ENCODE results near the gene FAM221A.
"Not testable (repeated sequence)": the region's sequence is repeated elsewhere in the genome, so short reads cannot be mapped to it uniquely, and the experiment has no call there.

Gene FAM221A

GRCh38 chr7:23679898-23680413 is at the start of gene FAM221A:
Gene FAM221A (plus strand): TSS chr7:23680199. CDS start chr7:23680219, 20 bp downstream.
- DNase-seq, result peak; percentile 65

GRCh38 chr7:23633417-23633816 is 46.6 kb upstream of the FAM221A start:
- no peak for DNase-seq

DNA sequence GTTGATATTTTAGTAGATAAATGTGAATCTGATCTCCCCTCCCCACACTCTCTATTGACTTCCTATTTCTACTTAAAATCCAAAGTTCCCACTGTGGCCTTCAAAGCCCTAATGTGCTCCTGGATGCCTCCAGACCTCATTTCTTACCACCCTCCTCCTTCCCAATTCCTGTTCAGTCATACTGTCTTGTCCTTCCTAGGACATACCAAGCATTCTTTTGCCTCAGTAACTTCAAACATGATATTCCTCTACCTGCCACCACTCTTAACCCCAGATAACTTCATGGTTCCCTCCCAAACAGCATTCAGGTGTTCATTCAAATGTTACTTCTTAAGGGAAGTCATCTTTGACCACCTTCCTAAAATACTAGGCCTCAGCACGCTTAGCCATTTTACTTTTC is 34.2 kb upstream of the FAM221A start:
- no peak for DNase-seq

- DNase-seq, result no peak
Observed at GRCh38 chr7:23653942-23654341, 26.1 kb upstream of the FAM221A start.

GRCh38 chr7:23654508-23654907 is 25.5 kb upstream of the FAM221A start:
- DNase-seq, result no peak

- no peak for DNase-seq
Observed at GRCh38 chr7:23655433-23655832, 24.6 kb upstream of the FAM221A start.

DNA sequence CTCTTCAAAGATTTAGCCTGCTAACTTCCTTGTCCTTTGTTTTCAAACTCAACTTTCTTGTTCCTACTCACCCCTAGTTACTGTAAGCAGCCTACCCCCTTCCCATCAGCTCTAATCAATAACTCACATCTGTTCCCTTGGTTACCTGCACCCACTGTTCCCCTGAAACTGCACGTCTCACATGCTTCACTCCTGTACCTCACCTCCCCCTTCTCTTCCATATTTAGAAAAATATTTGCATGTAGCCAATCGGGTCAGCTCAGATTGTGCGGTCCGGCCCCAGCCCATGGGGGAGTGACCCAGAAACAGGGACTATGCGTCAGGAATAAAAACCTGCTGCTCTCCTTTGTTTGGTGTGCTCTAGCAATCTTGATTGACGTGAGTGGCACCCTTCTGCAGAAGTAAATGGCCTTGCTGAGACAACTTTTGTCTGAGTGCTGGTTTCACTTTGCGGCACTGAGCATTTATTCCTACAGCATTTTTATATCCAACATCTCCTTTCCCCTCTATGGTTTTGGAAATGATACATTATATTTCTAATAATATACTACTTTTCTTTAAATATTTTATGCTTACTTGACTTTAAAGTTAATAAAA is 21.1 kb upstream of the FAM221A start:
- DNase-seq, result no peak

DNA sequence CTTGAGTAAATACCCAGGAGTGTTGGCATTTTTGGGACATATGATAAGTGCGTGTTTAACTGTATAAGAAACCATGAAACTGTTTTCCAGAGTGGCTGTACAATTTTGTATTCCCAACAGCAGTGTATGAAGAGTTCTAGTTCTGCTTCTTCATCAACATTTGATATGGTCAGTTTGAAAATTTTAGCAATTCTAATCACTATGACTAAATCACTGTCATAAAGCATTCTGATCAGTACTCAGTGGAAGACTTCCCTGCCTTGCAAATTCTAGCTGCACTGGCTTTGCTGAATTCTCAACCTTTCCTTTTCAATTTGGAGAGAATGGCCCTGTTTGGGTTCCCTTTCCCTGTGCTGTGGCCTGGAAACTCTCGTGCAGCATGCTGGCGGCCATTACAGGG is 18.6 kb upstream of the FAM221A start:
- no peak for DNase-seq

DNA sequence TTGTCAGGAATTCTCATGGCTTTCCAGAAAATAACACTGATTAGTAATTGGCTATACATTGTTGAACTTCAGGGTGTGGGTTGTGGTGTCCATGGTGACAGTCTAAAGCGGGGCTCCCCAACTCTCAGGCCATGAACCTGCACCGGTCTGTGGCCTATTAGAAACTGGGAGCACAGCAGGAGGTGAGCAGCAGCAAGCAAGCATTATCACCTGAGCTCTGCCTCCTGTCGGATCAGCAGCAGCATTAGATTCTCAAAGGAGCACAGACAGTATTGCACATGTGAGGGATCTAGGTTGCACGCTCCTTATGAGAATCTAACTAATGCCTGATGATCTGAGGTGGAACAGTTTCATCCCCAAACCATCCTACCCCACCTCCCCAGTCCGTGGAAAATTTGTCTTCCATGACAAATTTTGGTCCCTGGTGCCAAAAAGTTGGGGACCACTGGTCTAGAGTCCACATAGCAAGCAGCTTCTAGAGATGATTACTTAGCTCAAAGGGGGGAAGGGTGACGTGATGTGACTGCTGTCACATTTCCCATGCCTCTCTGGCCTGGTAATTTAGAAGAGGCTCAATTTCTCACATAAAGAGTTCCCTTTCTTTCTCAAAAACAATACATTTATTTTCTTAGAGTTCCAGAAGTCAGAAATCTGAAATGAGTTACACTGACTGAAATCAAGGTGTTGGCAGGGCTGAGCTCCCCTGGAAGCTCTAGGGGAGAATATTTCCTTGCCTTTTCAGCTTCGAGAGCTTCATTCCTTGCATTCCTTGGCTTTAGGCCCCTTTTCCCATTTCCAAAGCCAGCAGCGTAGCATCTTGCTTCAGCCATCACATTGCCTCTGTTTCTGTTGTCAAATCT is 17.6 kb upstream of the FAM221A start:
- DNase-seq, result no peak

- no peak for DNase-seq
Observed at GRCh38 chr7:23662984-23663313, 17.1 kb upstream of the FAM221A start.

DNA sequence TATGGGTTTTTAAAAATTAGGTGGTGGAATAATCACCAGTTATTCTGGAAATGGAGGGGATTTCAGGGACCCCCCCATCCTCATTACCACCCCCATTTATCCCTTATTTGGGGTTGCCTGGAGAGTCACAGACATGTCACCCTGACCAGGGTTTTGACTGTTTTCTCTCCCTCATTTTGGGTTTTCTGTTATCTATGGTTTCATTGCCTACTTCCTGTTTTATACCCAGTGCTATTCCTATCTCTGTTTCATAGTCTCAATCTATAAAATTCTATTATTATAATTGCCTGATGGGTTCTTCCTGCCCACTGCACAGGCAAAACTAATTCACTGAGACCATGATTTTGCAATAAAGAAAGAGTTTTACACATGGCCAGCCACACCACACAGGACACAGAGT is 15.9 kb upstream of the FAM221A start:
- no peak for DNase-seq

DNA sequence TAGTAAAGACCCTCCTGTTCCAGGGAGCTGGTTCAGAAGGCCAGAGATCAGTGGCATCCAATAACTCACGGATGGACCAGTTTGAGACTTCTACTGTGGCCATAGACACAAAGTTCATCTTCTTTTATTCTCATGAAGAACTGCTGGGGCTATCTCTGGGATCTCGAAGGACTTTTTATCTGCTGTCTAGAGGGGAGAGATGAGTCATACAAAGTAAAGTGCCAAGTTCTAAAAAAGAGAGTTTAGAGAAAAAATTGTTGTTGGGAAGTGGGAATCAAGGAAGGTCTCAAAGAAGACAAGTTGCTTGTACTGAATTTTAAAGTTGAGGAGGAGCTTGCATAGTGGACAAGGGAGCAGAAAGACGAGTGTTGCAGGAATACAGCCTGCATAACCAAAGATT is 8.0 kb upstream of the FAM221A start:
- DNase-seq, result no peak

DNA sequence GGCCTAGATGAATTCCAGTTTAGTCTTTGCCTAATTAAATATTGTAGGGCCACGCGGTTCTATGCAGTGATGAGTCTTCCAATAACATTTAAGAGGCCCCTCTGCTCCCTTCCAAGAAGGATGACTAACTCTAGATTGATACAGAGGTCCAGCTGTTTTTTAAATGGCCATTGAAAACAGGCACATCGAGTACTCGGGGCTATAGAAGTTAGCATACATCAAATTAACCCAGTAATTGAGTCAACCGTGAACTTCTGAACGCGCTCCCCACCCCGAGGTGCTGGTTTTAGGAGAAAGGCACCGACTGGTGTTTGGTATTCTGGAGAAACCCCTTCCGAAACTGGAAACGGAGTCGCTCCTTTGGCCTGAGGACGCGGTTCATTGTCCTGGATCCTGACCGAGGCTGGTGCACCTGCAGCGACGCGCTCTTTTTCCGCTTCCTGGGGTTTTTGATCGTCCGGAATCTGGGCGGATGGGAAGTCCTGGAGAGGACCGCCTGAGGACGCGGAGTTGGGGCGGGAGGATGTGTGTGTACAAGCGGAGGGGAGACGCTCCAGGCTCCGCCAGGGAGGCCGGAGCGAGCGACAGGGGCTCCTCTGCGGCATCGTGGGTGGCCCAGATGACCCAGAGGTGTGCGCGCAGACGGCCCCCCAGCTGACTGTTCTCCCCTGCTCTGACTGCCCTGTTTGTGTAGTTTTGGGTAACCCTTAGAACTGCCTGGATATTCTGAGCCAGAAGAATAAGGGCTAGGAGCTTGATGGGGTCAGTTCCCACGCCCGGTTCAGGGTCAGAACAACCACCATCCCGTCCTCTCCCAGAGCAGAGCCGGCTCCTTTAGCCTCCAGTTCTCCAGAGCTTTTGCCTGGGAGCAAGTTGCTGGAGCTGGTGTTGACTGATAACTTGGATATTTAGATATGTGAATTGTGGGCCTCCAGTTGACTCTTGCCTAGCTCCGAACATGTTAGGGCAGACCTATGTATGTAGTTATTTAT is 711 bp downstream of the FAM221A start:
- DNase-seq, result peak; percentile 10

DNA sequence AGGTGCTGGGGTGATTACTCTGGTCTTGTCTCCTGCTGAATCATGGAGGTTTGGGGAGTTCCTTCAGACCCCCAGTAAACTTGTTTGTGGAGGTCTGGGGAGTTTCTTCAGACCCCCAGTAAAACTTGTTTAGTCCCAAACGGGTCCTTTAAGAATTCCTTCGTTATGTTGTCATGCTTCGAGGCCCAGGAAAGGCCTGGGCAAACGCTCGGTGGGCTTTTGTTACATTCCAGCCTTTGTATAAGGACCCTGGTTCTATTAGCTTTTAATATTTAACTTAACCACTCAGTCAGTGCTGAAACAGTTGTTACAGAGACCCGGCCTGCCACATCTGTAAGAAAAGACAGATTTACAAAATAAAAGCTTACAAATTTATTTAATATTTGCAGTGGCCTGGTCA is 4.0 kb downstream of the FAM221A start:
- DNase-seq, result not testable (repeated sequence)

- DNase-seq, result no peak
Observed at GRCh38 chr7:23685731-23686130, 5.7 kb downstream of the FAM221A start.

DNA sequence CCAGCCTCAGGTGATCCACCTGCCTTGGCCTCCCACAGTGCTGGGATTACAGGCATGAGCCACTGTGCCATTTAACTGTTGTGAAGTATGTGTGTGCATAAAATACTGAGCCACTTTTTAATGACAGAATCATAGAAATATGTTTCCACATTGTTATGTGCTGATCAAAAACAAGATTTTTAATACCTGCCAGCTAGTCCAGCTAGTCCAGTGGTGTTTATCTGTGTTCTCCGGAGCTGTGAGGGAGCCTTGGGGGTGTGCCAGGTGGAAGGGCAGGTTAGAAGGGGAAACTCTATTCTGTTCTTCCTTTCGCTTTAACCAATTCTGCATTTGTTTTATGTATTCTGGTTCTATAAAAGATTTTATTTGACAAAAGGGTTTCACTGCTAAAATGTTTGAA is 7.0 kb downstream of the FAM221A start:
- no peak for DNase-seq

- no peak for DNase-seq
Observed at GRCh38 chr7:23689165-23689564, 9.2 kb downstream of the FAM221A start.

DNA sequence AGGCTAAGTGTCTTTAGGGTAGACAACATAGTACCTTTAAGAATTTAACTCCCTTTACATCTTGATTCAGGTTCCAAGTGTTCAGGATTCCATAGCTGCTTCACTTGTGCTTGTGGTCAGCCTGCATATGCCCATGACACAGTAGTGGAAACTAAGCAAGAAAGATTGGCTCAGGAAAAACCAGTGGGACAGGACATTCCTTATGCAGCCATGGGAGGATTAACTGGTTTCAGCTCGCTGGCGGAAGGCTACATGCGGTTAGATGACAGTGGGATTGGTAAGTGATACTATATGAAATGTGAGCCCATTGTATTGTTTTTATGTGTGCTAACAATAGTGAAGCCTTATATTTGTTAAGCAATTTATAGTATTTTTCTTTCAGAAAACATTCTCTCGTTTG is 11.3 kb downstream of the FAM221A start:
- no peak for DNase-seq

DNA sequence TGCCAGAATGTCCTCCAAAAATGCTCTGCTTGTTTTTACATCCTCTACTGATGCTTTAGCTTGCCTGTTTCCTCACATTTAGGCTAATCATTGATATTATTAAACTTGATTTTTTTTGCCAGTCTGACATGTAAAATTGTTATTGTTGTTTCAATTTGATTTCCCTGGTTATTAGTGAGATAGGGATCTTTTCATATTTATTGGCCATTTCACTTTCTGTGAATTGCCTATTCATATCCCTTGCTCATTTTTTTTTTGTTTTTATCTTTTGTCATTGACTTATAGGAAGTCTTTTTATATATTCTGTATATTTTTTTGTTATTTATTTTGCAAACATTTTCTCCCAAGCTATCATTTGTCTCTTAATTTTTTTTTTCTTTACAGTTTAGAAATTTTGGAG is 13.2 kb downstream of the FAM221A start:
- DNase-seq, result no peak

GRCh38 chr7:23696916-23697441 is 17.0 kb downstream of the FAM221A start:
- DNase-seq, result peak; percentile 8

- no peak for DNase-seq
Observed at GRCh38 chr7:23698822-23699221, 18.8 kb downstream of the FAM221A start.

DNA sequence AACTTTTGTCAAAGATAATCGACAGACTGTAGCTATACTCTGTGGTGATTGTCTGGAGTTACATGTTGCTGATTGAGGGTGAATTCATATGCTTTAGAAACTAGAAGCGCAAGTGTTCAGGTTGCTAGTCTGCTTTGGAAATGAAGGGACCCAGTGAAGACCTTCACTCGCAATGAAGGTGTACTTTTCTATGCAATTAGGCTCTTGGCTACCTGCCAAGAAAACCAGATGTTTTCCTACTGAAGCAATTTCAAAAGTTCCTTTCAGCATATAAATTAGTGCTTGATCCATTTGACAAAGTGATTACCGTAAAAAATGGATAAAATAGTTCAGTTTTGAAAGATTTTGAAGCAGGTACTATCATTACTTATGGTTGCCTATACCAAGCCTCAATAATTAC is 20.0 kb downstream of the FAM221A start:
- DNase-seq, result peak; percentile 3

Measured in NCI-H2171 (cell line).